ENCODE measurements around the gene SRPK2.

SRPK2 gene

GRCh38 chr7:105151152-105151551 is 237.6 kb downstream of the SRPK2 start:
- no peak for DNase-seq (ENCODE audit: low read depth in 2 of 3, low spot score in 2 of 3)

- DNase-seq (ENCODE audit: low read depth in 2 of 3, low spot score in 2 of 3): no peak
Measured at GRCh38 chr7:105149827-105150226, 238.9 kb downstream of the SRPK2 start.

- no peak for DNase-seq (ENCODE audit: low read depth in 2 of 3, low spot score in 2 of 3)
Measured at GRCh38 chr7:105141068-105141467, 247.7 kb downstream of the SRPK2 start.

DNA sequence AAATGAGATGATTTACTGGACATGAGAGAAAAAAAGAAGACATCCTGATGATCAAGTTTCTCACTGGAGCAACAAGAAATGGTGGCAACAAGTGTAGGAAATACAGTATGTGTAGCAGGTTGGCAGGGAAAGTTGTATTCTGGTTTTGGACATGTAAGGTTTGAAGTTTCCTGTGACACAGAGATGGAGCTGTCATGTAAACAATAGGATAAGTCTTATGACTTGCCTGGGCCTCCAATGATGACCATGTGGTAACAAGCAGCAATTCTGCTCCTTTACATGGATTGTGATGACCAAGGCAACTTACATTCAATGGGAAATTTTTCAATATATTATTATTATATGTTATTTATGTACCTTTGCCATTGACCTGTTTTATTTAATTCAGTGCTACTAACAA is 249.3 kb downstream of the SRPK2 start:
- no peak for DNase-seq (ENCODE audit: low read depth in 2 of 3, low spot score in 2 of 3)

DNA sequence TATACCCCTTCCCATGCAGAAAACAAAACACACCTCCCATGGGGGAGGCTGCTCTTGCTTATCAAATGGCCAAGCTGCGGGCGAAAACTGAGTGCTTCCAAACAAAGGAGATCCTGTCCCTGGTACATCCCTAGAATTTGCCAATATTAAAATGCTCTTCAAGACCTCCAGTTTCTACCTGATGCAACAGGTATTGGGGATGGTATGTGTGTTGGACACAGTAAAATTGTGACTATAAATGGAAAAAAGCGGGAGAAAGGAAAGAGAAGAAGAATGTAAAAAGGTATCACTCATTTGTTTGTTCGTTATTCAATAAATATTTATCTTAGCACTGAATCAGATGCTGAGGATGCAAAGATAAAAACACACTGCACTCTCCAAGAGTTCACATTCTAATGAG is 250.8 kb downstream of the SRPK2 start:
- no peak for DNase-seq (ENCODE audit: low read depth in 2 of 3, low spot score in 2 of 3)

DNA sequence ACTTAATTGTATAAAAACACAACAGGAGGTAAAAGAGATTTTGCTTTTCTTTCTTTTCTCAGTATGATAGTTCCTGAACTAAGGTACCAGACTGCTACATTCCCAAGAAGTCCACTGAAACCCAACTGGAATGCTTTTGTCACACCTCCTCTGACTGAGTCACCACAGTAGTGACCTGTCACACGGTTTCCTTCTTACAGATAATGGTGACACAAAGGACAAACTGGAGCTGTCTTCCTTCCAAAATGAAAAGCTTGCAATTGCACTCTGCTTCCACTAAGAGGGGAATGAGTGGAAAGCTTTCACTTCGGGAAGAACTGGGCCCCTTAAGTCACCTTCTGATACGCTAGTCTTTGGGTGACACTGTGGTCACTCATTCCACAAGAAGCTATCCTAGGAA is 252.5 kb downstream of the SRPK2 start:
- DNase-seq (ENCODE audit: low read depth in 2 of 3, low spot score in 2 of 3): no peak

GRCh38 chr7:105133986-105134655 is 254.6 kb downstream of the SRPK2 start:
- no peak for DNase-seq (ENCODE audit: low read depth in 2 of 3, low spot score in 2 of 3)

- DNase-seq (ENCODE audit: low read depth in 2 of 3, low spot score in 2 of 3): no peak
Measured at GRCh38 chr7:105133358-105133757, 255.4 kb downstream of the SRPK2 start.

- DNase-seq (ENCODE audit: low read depth in 2 of 3, low spot score in 2 of 3): no peak
Measured at GRCh38 chr7:105132835-105133234, 255.9 kb downstream of the SRPK2 start.

DNA sequence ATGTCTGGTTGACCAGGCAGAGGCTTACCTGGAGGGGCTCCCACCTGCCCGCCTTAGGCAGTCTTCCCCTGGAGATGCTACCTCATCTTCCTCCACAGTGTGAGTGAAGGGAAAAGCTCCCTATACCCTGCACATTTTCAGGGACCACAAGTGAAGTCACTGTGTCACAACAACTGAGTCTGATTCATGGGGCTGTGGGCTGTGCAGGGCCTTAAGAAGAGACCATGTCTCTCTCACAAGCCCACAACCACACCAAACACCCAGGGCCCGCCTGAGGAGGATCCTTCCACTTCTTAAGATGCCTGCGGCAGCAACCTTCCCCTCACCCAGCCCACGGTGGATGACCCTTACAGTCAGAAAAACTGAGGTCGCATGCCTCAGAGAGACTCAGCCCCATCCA is 256.4 kb downstream of the SRPK2 start:
- DNase-seq (ENCODE audit: low read depth in 2 of 3, low spot score in 2 of 3): no peak

GRCh38 chr7:105131890-105132289 is 256.8 kb downstream of the SRPK2 start:
- DNase-seq (ENCODE audit: low read depth in 2 of 3, low spot score in 2 of 3): no peak

DNA sequence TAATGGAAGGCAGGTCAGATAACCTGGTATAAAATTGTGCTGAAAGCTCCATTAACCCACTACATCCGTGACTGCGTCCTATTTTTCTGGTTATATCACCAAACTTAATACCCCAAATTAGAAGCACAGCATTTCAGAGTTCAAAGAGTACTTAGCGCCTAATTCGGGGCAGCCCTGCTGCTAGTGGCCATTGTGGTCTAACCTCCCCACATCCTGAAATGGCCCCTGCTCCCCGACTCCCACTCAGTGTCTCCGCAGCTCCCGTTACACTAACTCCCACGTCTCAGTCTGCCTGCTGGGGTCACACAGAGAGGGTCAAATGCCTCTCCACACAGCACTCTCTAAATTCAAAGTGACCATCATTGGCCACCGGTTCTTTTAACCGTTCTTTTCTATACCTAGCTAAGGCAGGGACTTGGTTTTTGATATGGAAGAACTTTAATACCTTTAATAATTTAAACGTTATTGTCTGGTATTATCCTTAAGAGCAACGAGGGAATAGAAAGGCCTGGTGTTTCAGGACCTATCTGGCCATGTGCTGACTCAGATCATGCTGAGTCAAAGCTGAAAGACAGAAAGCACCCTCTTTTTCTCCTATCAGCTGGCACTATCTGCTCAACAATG is 257.6 kb downstream of the SRPK2 start:
- DNase-seq (ENCODE audit: low read depth in 2 of 3, low spot score in 2 of 3): no peak

DNA sequence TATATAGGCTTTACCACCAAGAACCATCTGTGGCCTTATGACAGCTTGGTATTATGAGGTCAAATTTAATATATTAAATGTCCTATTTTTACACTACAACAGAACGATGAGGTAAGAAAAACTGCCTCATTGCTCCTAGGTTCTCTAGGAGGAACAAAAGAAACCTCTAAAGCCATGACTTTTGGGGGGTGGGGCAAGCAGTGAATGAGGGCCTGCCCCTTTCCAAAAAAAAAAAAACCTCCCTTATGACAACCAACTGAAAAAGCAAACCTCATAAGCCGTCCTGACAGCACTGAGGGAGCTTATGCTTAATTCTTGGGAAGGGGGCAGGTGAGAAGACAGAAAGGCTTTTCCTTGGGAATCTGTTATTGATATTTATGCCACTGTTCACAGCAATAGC is 258.1 kb downstream of the SRPK2 start:
- DNase-seq (ENCODE audit: low read depth in 2 of 3, low spot score in 2 of 3): no peak

- no peak for DNase-seq (ENCODE audit: low read depth in 2 of 3, low spot score in 2 of 3)
Measured at GRCh38 chr7:105130048-105130447, 258.7 kb downstream of the SRPK2 start.

DNA sequence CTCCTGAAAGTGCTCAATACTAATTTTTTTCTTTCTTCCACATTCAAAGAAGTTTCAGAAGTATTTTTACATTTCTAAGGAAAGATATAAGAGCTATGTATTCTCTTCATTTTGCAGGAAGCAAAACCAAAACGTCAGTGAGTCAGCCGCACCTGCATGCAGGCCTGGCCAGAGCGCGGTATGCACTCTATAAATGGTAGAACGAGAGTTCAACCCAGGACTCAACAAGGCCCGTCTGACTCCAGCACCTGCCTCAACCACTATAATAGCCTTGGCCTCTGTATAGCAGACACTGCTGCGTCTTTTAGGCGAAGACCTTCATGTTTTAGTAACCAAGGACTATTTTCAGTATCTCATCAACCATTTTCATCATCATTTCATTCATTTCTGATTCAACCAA is 261.5 kb downstream of the SRPK2 start:
- no peak for DNase-seq (ENCODE audit: low read depth in 2 of 3, low spot score in 2 of 3)

DNA sequence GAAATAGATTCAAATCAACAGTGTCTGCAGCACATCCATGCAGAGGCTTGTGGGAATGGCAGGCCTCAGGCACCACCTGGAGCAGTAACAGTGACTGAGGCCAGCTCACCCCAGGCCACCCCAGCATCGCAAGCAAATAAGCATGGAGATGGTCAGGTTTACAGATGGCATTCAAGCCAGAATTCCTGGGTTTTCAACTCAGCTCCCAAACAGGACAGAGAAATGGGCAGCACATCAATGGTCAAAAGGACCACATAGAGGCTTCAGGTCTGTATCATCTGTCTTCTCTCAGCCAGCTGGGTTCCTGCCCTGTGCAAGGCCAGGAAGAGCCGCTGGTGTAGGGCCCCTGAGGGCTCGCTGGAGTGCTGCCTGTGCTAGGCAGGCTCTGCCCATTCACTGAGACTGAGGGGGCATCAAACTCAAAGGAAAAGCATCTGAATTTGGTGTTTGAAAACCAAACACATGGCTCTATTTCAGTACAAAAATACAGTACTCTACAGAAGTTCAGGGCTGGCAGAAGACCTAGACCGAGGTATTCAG is 262.2 kb downstream of the SRPK2 start:
- no peak for DNase-seq (ENCODE audit: low read depth in 2 of 3, low spot score in 2 of 3)

GRCh38 chr7:105125745-105126144 is 263.0 kb downstream of the SRPK2 start:
- DNase-seq (ENCODE audit: low read depth in 2 of 3, low spot score in 2 of 3): no peak

- DNase-seq (ENCODE audit: low read depth in 2 of 3, low spot score in 2 of 3): no peak
Measured at GRCh38 chr7:105122619-105123018, 266.1 kb downstream of the SRPK2 start.

- no peak for DNase-seq (ENCODE audit: low read depth in 2 of 3, low spot score in 2 of 3)
Measured at GRCh38 chr7:105118612-105119600, 269.8 kb downstream of the SRPK2 start.

DNA sequence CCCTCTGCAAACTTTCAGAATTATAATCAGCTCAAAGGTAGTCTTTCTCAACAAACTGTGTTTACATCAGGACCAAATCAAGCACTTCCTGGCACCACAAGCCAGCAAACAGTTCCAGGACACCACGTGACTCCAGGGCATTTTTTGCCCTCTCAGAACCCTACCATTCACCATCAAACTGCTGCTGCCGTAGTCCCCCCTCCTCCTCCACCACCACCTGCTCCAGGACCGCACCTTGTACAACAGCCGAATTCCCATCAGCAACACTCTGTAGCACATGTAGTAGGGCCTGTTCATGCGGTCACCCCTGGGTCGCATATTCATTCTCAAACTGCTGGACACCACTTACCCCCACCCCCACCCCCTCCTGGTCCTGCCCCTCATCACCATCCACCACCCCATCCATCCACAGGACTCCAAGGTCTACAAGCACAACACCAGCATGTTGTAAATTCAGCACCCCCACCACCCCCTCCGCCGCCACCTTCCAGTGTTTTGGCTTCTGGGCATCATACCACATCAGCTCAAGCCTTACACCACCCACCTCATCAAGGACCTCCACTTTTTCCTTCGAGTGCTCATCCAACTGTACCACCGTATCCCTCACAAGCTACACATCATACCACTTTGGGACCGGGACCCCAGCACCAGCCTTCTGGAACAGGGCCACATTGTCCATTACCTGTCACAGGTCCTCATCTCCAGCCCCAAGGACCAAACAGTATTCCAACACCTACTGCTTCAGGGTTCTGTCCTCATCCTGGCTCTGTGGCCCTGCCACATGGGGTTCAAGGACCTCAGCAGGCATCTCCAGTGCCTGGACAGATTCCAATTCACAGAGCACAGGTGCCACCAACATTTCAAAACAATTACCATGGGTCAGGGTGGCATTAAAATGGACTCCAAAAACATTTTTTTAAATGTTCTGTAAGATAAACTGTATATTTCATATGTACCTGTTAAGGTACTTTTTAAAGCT is 276.0 kb downstream of the SRPK2 start:
- DNase-seq (ENCODE audit: low read depth in 2 of 3, low spot score in 2 of 3): no peak
